ENCODE results near the gene NKIRAS2. TPM values are rescaled to one million over a fixed set of nuclear protein-coding genes. Genes with fewer than 3 reads are reported as not detected.

Gene NKIRAS2
- total and polyA plus RNA-seq, 2 of the 4 experiments (the other 2 are of a cell fraction) = 25.6 to 51.8 TPM

DNA sequence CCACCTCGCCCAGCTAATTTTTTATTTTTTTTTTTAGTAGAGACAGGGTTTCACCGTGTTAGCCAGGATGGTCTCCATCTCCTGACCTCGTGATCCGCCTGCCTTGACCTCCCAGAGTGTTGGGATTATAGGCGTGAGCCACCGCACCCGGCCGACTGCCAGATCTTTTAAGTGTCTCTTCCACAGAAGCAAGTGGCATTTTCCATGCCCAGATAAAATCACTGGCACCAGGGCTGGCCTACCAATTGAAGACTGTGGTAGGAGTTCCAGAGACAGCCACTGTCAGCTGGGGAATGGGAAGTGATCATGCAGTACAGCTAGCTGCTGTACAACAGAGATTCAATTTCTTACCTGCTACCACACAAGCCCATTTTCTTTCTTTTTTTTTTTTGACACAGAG lies 35.4 kb upstream of the NKIRAS2 start:
- intact Hi-C loops (cut with micrococcal nuclease) = no loop called here
- Histone ChIP-seq H2BK5ac (ENCODE audit: low read depth, low read length, poor library complexity, severe bottlenecking) (no peak overlapping the region), H4K8ac (ENCODE audit: low read depth in 2 of 2, low read length in 2 of 2) (no peak overlapping the region), H3K9me3 (ENCODE audit: control insufficient read depth, insufficient read depth, low read length) (no peaks in the 10 kb centered on the region), H3K4me2 (ENCODE audit: low read depth, low read length) (no peak overlapping the region), H4K91ac (ENCODE audit: insufficient read depth, low read depth, low read length) (no peak overlapping the region), H3K18ac (ENCODE audit: low read depth, low read length) (no peak overlapping the region), H3K4me3 (ENCODE audit: insufficient read depth, low read depth, low read length) (no peak overlapping the region), H3K4ac (ENCODE audit: low read depth, low read length) (no peak overlapping the region), H3K9ac (ENCODE audit: low read depth, low read length) (no peak overlapping the region), H3K56ac (ENCODE audit: extremely low read depth, insufficient read depth, low read length) (no peak overlapping the region), H3K4me1 (ENCODE audit: control insufficient read depth, insufficient read depth, low read length) (no peaks in the 10 kb centered on the region), H3K9me1 (ENCODE audit: insufficient read depth, low read length) (no peaks in the 10 kb centered on the region), H3K27me3 (ENCODE audit: control insufficient read depth, insufficient read depth, low read length) (no peaks in the 10 kb centered on the region), H2AFZ (replicated peaks; ENCODE audit: low read length, poor library complexity) (no peak overlapping the region), H3K36me3 (ENCODE audit: control insufficient read depth, insufficient read depth, low read length) (peaks cover 62% of the 10 kb centered on the region), H2AK5ac (ENCODE audit: low read depth, low read length) (no peak overlapping the region), H4K20me1 (ENCODE audit: insufficient read depth, low read length) (no peaks in the 10 kb centered on the region), H4K5ac (ENCODE audit: low read depth, low read length) (no peak overlapping the region), H2BK15ac (ENCODE audit: low read depth, low read length) (no peak overlapping the region), H2BK120ac (ENCODE audit: low read depth, low read length) (no peak overlapping the region), H3K14ac (replicated peaks; ENCODE audit: low read depth, low read length) (no peak overlapping the region), H3K79me1 (ENCODE audit: low read depth in 1 of 2, low read length in 2 of 2) (peaks cover 13 to 32% of the 10 kb centered on the region in 2 experiments), H3K27ac (ENCODE audit: insufficient read depth, low read length) (no peak overlapping the region), H2BK20ac (ENCODE audit: low read depth, low read length) (no peak overlapping the region), H3K23ac (ENCODE audit: low read depth, low read length) (no peak overlapping the region), H2AK9ac (replicated peaks; ENCODE audit: low read depth, low read length, poor library complexity) (no peak overlapping the region)
- DNase-seq = no peak
- no CpG with 5 or more reads among the region's 8 CpGs for WGBS, 2 experiments (ENCODE audit: extremely low coverage in 2 of 2, insufficient read length in 1 of 2)
- ATAC-seq (ENCODE audit: low read depth) = no peak
- dilution Hi-C loops (cut with HindIII; ENCODE audit: low sequenced_read_pairs, unreplicated experiment) = no loop called here
- TF ChIP-seq FOS (IDR thresholded peaks at IDR 0.05; ENCODE audit: low read depth, low read length) = no peak
- TF ChIP-seq MAZ (IDR thresholded peaks at IDR 0.05; ENCODE audit: borderline replicate concordance, low read depth, low read length) = no peak
- TF ChIP-seq NFE2L2 (IDR thresholded peaks at IDR 0.05; ENCODE audit: low read depth, low read length) = no peak
- no peak for TF ChIP-seq MAFK (IDR thresholded peaks at IDR 0.05; ENCODE audit: low read depth, low read length)
- no peak for TF ChIP-seq MXI1 (IDR thresholded peaks at IDR 0.05; ENCODE audit: borderline replicate concordance, low read depth, low read length)
- no peak for TF ChIP-seq POLR2A (IDR thresholded peaks at IDR 0.05; ENCODE audit: low read depth, low read length)
- TF ChIP-seq BHLHE40 (IDR thresholded peaks at IDR 0.05; ENCODE audit: low read depth, low read length) = no peak
- no peak for TF ChIP-seq RAD21 (IDR thresholded peaks at IDR 0.05; ENCODE audit: low read length)
- TF ChIP-seq RFX5 (IDR thresholded peaks at IDR 0.05; ENCODE audit: low read depth, low read length) = no peak
- TF ChIP-seq RCOR1 (IDR thresholded peaks at IDR 0.05; ENCODE audit: insufficient replicate concordance, low read length) = no peak
- no peak for TF ChIP-seq SMC3 (IDR thresholded peaks at IDR 0.05; ENCODE audit: low read depth, low read length)
- TF ChIP-seq CEBPB (IDR thresholded peaks at IDR 0.05; ENCODE audit: low read depth, low read length) = no peak
- TF ChIP-seq, protein P1, sequence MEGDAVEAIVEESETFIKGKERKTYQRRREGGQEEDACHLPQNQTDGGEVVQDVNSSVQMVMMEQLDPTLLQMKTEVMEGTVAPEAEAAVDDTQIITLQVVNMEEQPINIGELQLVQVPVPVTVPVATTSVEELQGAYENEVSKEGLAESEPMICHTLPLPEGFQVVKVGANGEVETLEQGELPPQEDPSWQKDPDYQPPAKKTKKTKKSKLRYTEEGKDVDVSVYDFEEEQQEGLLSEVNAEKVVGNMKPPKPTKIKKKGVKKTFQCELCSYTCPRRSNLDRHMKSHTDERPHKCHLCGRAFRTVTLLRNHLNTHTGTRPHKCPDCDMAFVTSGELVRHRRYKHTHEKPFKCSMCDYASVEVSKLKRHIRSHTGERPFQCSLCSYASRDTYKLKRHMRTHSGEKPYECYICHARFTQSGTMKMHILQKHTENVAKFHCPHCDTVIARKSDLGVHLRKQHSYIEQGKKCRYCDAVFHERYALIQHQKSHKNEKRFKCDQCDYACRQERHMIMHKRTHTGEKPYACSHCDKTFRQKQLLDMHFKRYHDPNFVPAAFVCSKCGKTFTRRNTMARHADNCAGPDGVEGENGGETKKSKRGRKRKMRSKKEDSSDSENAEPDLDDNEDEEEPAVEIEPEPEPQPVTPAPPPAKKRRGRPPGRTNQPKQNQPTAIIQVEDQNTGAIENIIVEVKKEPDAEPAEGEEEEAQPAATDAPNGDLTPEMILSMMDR (conservative IDR thresholded peaks at IDR 0.05; ENCODE audit: low read depth, low read length) = no peak
- TF ChIP-seq, protein P2, sequence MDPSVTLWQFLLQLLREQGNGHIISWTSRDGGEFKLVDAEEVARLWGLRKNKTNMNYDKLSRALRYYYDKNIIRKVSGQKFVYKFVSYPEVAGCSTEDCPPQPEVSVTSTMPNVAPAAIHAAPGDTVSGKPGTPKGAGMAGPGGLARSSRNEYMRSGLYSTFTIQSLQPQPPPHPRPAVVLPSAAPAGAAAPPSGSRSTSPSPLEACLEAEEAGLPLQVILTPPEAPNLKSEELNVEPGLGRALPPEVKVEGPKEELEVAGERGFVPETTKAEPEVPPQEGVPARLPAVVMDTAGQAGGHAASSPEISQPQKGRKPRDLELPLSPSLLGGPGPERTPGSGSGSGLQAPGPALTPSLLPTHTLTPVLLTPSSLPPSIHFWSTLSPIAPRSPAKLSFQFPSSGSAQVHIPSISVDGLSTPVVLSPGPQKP (IDR thresholded peaks at IDR 0.05; ENCODE audit: borderline replicate concordance, low read depth, low read length) = no peak
- no peak for TF ChIP-seq CHD1 (IDR thresholded peaks at IDR 0.05; ENCODE audit: low read depth, low read length)
- BruUV-seq (replicated peaks) = no TSS peak
- ChIA-PET POLR2A (ENCODE audit: unreplicated experiment) (no interaction called here), CTCF (no interaction called here)
- in situ Hi-C loops (cut with MboI; ENCODE audit: low sequenced_read_pairs) = no loop called here
